ENCODE results near the gene FOSL2. TPM values are rescaled to one million over a fixed set of nuclear protein-coding genes. Genes with fewer than 3 reads are reported as not detected.

FOSL2 gene
- total RNA-seq, 1 experiment from 2014 or later: 12.2 TPM

DNA sequence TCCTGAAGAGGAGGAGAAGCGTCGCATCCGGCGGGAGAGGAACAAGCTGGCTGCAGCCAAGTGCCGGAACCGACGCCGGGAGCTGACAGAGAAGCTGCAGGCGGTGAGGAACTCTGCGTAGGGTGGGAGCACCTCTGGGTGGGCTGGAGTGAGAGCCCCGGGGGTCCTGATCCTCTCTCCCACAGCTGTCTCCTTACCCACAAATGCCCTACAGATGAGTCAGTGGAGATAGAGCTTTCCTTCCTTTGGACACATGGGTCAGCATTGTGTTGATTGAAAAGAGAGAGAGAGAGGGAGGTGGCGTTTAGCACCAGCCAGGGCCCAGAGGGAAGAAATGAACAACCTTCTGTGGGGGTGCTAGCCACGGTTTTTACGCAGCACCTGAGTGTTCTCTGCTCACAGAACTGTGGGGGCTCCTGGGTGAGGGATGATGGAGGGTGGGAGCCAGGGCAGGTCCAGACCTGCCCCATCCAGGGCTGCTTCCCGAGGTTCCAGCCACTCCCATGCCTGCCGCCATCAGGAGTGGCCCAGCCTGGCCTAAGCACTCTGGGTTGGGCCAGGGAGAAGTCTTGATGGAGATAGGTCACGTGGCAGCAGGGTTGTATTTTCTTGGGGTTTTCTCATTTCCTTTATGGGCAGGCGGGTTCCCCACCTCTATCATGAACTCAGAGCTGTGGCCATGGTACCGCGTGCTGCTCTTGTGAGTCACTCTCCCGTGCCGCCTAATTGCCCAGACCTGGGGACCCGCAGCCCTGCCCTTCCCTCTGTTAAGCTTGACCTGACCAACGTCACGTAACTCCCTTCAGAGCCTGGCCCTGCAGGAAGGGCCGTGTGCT is 16.3 kb downstream of the FOSL2 start:
- Histone ChIP-seq H3K27ac (ENCODE audit: low read depth, low read length, poor library complexity, severe bottlenecking) (no peak overlapping the region), H3K36me3 (ENCODE audit: insufficient read depth, low read length, poor library complexity, severe bottlenecking) (no peaks in the 10 kb centered on the region), H3K9me3 (ENCODE audit: low read depth, low read length, poor library complexity, severe bottlenecking) (no peaks in the 10 kb centered on the region), H3K4me3 (ENCODE audit: low read depth, low read length, poor library complexity, severe bottlenecking) (no peak overlapping the region), H3K4me1 (ENCODE audit: insufficient read depth, low read length, poor library complexity, severe bottlenecking) (no peaks in the 10 kb centered on the region), H3K27me3 (replicated peaks; ENCODE audit: insufficient read depth, low read depth, low read length, poor library complexity) (no peaks in the 10 kb centered on the region)
- no peak for TF ChIP-seq EZH2 (IDR thresholded peaks at IDR 0.05; ENCODE audit: borderline replicate concordance, low read depth, low read length, poor library complexity, severe bottlenecking)
- TF ChIP-seq, protein P1, sequence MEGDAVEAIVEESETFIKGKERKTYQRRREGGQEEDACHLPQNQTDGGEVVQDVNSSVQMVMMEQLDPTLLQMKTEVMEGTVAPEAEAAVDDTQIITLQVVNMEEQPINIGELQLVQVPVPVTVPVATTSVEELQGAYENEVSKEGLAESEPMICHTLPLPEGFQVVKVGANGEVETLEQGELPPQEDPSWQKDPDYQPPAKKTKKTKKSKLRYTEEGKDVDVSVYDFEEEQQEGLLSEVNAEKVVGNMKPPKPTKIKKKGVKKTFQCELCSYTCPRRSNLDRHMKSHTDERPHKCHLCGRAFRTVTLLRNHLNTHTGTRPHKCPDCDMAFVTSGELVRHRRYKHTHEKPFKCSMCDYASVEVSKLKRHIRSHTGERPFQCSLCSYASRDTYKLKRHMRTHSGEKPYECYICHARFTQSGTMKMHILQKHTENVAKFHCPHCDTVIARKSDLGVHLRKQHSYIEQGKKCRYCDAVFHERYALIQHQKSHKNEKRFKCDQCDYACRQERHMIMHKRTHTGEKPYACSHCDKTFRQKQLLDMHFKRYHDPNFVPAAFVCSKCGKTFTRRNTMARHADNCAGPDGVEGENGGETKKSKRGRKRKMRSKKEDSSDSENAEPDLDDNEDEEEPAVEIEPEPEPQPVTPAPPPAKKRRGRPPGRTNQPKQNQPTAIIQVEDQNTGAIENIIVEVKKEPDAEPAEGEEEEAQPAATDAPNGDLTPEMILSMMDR (conservative IDR thresholded peaks at IDR 0.05; ENCODE audit: low read depth, low read length): no peak
- intact Hi-C loops (cut with micrococcal nuclease; ENCODE audit: unreplicated experiment): no loop called here
- no peak for DNase-seq (ENCODE audit: low spot score)
- ChIA-PET POLR2A (ENCODE audit: low non-redundant PET) (no interaction called here), CTCF (no interaction called here)
- no TSS peak for BruUV-seq (replicated peaks)

DNA sequence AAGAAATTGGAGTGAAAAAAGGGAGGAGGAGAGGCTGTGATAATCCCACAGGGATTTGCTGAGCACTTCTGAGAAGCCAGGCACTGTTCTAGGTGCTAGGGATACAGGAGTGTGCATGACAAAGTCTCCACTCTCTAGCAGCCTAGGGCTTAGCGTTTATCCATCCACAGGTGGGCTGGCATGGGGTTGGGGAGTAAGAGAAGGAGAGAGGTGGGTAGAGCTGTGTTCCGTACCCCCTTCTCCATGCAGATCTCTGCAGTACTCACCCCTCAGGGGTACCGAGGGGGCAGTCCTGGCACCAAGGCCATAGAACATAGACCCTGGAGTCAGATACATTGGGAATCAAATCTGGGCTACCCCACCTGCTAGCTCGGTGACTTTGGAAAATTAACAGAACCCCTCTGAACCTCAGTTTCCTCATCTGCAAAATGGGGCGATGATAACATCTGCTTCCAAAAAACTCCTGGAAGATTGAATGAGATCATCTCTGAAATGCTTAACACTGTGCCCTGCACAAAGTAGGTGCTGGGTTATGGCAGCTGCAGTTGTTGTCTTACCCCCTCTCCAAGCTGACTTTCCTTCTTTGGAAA is 18.6 kb downstream of the FOSL2 start:
- Histone ChIP-seq H3K27ac (ENCODE audit: low read depth, low read length, poor library complexity, severe bottlenecking) (no peak overlapping the region), H3K4me3 (ENCODE audit: low read depth, low read length, poor library complexity, severe bottlenecking) (no peak overlapping the region), H3K9me3 (ENCODE audit: low read depth, low read length, poor library complexity, severe bottlenecking) (no peaks in the 10 kb centered on the region), H3K4me1 (ENCODE audit: insufficient read depth, low read length, poor library complexity, severe bottlenecking) (no peaks in the 10 kb centered on the region), H3K36me3 (ENCODE audit: insufficient read depth, low read length, poor library complexity, severe bottlenecking) (no peaks in the 10 kb centered on the region), H3K27me3 (replicated peaks; ENCODE audit: insufficient read depth, low read depth, low read length, poor library complexity) (no peaks in the 10 kb centered on the region)
- no TSS peak for BruUV-seq (replicated peaks)
- intact Hi-C loops (cut with micrococcal nuclease; ENCODE audit: unreplicated experiment): no loop called here
- ChIA-PET POLR2A (ENCODE audit: low non-redundant PET) (no interaction called here), CTCF (no interaction called here)
- DNase-seq (ENCODE audit: low spot score): no peak
- no peak for TF ChIP-seq EZH2 (IDR thresholded peaks at IDR 0.05; ENCODE audit: borderline replicate concordance, low read depth, low read length, poor library complexity, severe bottlenecking)
- TF ChIP-seq, protein P1 (conservative IDR thresholded peaks at IDR 0.05; ENCODE audit: low read depth, low read length): no peak

DNA sequence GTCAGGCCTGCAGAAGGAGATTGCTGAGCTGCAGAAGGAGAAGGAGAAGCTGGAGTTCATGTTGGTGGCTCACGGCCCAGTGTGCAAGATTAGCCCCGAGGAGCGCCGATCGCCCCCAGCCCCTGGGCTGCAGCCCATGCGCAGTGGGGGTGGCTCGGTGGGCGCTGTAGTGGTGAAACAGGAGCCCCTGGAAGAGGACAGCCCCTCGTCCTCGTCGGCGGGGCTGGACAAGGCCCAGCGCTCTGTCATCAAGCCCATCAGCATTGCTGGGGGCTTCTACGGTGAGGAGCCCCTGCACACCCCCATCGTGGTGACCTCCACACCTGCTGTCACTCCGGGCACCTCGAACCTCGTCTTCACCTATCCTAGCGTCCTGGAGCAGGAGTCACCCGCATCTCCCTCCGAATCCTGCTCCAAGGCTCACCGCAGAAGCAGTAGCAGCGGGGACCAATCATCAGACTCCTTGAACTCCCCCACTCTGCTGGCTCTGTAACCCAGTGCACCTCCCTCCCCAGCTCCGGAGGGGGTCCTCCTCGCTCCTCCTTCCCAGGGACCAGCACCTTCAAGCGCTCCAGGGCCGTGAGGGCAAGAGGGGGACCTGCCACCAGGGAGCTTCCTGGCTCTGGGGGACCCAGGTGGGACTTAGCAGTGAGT is 19.4 kb downstream of the FOSL2 start:
- BruUV-seq (replicated peaks): no TSS peak
- ChIA-PET CTCF (no interaction called here), POLR2A (ENCODE audit: low non-redundant PET) (no interaction called here)
- Histone ChIP-seq H3K36me3 (ENCODE audit: insufficient read depth, low read length, poor library complexity, severe bottlenecking) (no peaks in the 10 kb centered on the region), H3K4me1 (ENCODE audit: insufficient read depth, low read length, poor library complexity, severe bottlenecking) (no peaks in the 10 kb centered on the region), H3K27ac (ENCODE audit: low read depth, low read length, poor library complexity, severe bottlenecking) (no peak overlapping the region), H3K27me3 (replicated peaks; ENCODE audit: insufficient read depth, low read depth, low read length, poor library complexity) (no peaks in the 10 kb centered on the region), H3K9me3 (ENCODE audit: low read depth, low read length, poor library complexity, severe bottlenecking) (no peaks in the 10 kb centered on the region), H3K4me3 (ENCODE audit: low read depth, low read length, poor library complexity, severe bottlenecking) (no peak overlapping the region)
- DNase-seq (ENCODE audit: low spot score): no peak
- TF ChIP-seq, protein P1 (conservative IDR thresholded peaks at IDR 0.05; ENCODE audit: low read depth, low read length): no peak
- TF ChIP-seq EZH2 (IDR thresholded peaks at IDR 0.05; ENCODE audit: borderline replicate concordance, low read depth, low read length, poor library complexity, severe bottlenecking): no peak
- intact Hi-C loops (cut with micrococcal nuclease; ENCODE audit: unreplicated experiment): no loop called here

Data from A673 (cell line).